GM12865 (cell line): ENCODE measurements around the gene CHPF.
A peak's percentile ranks its signal among the peaks of the same experiment; 100 is the strongest.

Experiments
- DNase-seq: peaks from one replicate; pipeline ENCODE4 v3.0.0; 2010; ENCODE audit warnings: low read depth
- H3K4me3 ChIP-seq: 2 replicates; pipeline ENCODE4 v1.5.1; 2011; ENCODE audit warnings: mild to moderate bottlenecking, low read depth, low read length, control low read depth
- CTCF ChIP-seq: IDR thresholded peaks from 2 replicates; pipeline ENCODE4 v1.5.1; 2011; ENCODE audit warnings: low read length, control low read depth, low read depth, inconsistent platforms; ENCODE audit not compliant: insufficient read depth; ENCODE audit errors: missing control alignments

The CHPF gene

GRCh38 chr2:219561179-219562048, 17.8 kb upstream of the CHPF start:
- no peak for DNase-seq
- no peak overlapping the region for H3K4me3 ChIP-seq
- no peak for TF ChIP-seq CTCF

GRCh38 chr2:219560893-219561178, 17.2 kb upstream of the CHPF start:
- H3K4me3 ChIP-seq = no peak overlapping the region
- no peak for DNase-seq
- no peak for TF ChIP-seq CTCF

- DNase-seq = no peak
- H3K4me3 ChIP-seq = no peak overlapping the region
- TF ChIP-seq CTCF = peak; percentile 75
Observed at GRCh38 chr2:219560037-219560892, 16.7 kb upstream of the CHPF start.

GRCh38 chr2:219559156-219559915, 15.7 kb upstream of the CHPF start:
- TF ChIP-seq CTCF = no peak
- no peak for DNase-seq
- H3K4me3 ChIP-seq = no peak overlapping the region

- TF ChIP-seq CTCF = no peak
- no peak for DNase-seq
- no peak overlapping the region for H3K4me3 ChIP-seq
Observed at GRCh38 chr2:219557791-219558785, 14.5 kb upstream of the CHPF start.

- no peak for TF ChIP-seq CTCF
- H3K4me3 ChIP-seq = no peak overlapping the region
Observed at GRCh38 chr2:219557320-219557719, 13.7 kb upstream of the CHPF start.

More at GRCh38 chr2:219557320-219557719, 13.7 kb upstream of the CHPF start:
- DNase-seq = no peak
